IPS-11a (cell line): ENCODE results near the gene PTPRM.

Source experiments
- H3K4me3 ChIP-seq: one replicate; pipeline ENCODE4 v1.5.1; 2013; ENCODE audit warnings: low read depth, low read length, control low read depth

Gene PTPRM

DNA sequence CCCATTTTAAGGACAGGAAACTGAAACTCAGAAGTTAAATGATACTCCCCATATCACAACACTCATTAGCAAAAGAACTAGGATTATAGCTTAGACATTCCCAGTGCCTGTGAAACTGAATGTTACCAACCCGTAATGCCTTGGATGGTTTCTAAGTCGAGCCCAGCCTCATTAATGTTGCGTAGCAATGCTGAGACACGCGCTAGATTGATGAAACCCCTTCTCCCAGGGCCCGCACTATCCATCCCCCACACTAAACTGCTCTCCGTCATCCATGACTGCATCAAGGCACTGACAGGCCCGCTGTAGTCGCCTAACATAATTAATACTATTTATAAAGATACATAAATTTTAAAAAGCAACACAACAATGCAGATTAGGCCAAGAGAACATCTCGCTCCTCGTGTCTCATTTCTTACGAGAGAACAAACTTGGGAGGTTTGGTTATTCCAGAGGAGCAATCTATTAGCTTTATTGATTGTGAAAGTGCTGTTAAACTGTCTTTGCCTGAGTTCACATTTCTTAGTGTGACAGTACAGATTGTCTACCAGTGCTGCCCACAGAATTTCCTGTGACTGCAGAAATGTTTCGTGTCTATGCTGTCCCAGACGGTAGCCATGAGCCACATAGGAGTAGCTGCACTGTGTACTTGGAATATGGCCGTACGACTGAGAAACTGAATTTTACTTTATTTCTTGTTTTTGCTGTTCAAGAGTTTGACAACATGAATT lies 729.9 kb downstream of the PTPRM start:
- H3K4me3 ChIP-seq = no peak overlapping the region

DNA sequence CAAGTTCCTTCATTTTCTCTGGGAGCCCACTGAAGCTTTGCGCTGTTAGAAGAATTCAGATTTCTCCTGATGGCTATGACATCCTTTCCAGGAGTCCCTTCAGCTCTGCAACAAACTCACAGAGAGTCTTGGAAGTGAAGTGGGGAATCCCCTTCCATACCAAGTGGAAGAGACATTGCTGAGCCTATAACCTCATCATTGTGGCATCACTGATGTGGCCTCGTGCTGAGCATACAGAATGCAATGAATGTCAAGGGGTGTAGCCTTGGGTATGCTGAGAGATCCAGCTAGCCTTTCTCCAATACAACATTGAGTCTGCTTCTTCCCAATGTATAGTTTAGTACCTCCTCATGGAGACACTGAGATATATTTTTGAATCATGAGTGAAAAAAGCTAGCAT lies 731.1 kb downstream of the PTPRM start:
- H3K4me3 ChIP-seq = no peak overlapping the region

DNA sequence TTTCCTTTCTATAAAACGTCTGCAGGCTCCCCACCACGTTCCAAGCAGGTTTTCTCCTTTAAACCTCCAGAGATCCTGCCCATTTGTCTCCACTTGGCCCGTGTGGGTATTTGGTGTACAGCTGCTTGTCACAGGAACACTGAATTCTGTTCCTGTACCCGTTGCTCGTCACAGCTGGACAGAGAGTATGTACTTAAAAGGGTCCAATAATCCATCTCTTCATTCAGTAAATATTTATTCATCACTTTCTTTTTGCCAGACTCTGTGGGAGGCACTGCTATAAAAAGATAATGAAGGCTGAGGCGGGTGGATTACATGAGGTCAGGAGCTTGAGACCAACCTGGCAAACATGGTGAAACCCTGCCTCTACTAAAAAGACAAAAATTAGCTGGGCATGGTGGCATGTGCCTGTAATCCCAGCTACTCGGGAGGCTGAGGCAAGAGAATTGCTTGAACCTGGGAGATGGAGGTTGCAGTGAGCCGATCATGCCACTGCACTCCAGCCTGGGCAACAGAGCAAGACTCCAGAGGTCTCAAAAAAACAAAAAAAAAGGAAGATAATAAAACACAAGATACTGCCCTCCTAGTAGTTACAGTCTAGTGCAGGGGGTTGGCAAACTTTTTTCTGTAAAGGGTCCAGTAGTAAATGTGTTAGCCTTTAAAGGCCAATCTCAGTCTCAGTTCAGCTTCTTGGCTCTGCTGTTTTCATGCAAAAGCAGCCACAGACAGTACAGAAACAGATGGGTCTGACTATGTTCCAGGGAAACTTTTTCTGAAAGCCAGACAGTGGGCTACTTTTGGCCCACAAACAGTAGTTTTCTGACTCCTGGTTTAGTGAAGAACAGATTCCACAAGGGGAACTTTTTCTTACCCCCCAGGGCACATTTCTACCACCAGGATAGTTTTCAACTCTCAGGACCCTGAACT lies 732.2 kb downstream of the PTPRM start:
- no peak overlapping the region for H3K4me3 ChIP-seq

DNA sequence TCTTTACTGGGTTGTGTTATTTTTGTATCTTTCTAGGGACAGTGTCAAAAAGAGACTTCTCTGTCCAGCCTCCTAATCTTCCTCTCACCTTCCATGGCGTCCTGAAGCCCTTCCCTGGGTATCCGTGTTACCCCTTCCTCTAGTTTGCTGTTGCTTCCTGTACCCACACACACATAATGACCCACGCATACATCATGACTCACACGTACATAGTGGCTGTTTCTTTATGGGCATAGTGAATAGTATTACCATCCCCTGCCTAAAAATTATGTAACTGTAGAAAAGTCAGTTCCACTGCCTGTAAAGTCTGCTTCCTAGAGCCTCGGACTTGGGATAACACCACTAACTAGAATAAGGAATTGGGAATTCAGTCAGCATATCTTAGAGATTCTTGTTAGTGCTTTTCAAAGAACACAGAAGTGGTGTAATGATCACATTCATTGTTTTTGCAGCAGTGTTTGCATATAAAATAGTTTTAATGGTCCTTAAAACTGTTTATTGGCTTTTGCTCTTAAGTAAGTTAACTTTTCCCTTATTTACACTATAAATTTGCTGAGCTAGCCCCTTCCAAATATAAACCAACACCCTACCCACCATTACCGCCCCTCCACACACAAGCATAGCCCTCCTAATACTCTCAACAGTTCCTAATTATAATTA lies 733.8 kb downstream of the PTPRM start:
- no peak overlapping the region for H3K4me3 ChIP-seq

DNA sequence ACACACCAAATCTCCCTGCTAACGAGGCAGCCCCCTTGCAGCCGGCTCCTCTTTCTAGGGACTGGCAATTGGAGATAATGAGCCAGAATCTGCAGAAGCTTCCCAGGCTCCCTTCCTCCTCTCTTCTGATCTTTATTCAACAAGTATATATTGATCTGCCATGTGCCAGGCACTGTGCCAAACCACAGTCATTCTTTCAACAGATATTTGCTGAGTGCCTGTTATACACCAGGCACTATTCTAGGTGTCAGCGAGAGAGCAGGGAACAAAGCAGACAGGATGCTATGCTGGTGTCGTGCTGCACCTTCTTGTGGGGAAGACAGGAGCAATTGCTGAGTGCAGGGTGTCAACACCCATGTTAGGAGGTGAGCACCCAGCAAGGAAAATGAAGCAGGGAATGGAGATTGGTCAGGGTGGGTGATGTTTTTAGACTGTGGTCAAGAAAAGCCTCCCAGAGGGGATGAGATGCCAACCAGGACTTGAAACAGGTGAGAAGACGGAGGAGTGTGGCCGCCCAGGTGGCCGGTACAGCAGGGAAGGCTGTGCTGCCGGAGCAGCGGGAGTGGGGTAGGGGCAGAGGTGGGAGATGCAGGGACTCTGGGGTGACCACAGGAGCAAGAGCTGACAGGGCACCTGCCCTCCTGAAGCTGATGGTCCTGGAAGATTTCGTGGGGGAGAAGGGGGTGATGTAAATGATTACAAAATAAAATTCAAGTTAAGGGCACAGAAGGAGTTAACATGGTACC lies 734.5 kb downstream of the PTPRM start:
- H3K4me3 ChIP-seq = no peak overlapping the region

DNA sequence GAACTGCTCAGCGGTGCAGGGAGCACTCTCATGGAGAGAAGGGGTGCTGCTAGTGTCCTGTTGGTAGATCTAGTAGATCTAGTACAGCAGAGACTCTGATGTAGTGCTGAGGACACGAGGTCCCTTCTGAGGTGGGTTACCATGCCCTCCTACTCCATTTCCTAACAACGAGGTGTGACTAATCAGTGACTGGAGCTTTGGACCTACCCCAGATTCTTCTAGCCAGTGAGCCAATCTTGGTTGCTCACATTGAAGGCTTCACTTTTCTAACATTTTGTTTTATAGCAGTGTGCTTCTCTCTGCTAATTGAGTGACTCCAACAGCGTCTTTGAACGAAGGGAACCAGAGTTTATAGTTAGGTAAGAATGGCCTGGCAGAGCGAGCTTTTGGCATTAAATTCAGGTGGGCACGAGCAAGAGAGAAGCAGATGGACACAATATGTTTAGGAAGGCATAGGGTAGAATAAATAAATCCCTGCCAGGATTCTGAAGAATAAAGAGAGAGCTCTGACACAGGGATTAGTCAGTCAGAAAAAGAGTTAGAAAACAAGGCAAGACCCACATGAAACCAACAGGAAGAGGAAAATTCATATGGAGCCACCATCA lies 736.1 kb downstream of the PTPRM start:
- no peak overlapping the region for H3K4me3 ChIP-seq

DNA sequence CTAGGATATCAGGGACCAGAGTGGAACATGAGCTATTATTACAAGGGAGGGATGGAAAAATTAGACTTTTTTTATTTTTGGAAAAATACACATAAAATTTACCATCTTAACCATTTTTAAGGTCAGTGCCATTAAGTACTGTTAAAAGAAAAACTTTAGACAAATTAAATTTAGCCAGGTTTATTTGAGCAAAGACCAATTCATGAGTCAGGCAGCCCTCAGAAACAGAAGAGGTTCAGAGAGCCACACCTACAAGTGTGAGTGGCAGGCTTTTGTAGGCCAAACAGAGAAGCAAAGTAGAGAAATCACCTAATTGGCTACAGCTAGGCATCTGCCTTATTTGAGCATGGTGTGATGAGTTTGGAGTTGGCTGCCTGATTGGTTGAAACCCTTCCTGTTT lies 740.8 kb downstream of the PTPRM start:
- H3K4me3 ChIP-seq = no peak overlapping the region

DNA sequence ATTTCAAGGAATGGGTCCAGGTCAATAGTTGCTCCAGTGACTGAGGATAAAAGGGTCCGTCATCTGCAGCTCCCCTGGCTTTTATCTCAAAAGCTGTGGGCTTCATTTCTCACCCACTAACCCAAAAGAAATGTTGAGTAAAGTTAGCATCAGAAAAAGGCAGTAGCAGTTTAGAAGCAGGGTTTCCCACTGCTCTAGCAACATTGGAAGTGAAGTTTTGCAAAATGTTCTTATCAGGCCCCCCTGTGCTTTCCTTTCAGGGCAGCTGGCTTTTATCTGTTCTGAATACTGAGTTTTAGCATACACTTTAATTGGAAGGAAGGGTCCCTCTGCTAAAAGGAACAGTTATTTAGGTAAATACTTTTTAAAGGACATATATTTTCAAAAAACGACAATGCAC lies 745.9 kb downstream of the PTPRM start:
- H3K4me3 ChIP-seq = no peak overlapping the region

DNA sequence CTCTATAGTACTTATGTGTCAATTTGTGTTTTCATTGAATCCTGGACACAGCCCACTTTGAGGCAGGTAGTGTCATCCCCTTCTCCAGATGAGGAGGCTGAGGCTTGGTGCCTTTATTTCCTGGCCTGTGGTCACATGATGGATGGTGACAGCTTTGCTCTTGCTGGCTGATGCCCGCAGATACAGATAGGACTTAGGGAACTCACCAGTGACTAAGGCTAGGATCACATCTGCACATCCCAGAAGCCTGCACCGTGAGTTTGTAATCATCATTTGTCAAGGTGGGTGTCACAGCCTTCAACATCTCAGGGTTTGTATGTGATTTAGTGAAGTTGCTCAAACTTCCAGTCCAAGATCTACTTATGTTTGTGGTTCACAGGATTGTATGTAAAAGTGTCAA lies 747.0 kb downstream of the PTPRM start:
- H3K4me3 ChIP-seq = no peak overlapping the region

DNA sequence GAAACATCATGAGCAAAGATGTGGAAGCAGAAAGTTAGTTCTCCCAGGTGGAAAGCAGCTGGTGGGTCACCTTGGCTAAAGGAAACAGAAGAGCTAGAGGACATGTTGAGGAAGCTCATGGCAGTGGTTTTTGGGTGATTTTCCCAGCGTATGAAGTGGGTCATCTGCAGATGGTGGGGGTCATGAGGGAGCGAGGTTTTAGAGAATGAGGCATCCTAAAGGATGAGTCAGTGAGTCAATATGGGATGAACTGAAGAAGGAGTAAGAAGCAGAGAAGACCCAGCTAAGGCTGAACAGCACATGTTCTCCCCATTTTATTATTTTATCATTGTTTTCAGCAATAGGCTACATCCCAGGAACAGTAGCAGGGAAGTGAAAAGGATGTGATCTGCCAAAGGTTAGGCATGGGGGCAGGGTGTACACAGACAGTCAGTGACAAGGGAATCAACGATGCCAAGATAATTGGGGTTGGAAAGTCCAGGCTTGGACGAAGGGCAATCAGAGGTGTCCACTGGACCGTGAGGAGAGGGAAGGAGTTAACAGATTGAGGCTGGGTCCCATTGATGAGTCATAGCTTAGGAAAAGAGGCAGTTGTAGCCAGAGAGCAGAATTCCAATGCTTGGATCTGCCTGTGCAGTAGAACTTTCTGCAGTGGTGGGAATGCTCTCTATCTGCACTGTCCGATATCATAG lies 752.8 kb downstream of the PTPRM start:
- no peak overlapping the region for H3K4me3 ChIP-seq

DNA sequence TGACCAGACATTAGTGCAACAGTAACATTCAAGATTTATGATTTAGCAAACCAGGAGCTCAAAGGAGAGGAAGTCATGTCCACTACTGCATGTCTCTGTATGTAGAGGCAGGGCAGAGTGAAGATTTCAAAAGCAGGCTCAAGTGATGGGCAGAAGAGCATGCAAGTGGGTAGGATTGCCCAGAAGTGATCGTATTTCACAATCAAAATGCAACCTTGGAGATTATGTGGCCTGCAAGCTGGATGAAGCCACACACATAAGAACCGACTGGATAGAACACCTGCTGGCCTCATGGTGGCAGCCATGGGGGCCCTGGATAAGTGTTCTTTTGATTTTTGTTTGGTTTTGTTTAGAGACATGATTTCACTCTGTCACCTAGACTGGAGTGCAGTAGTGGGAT lies 755.4 kb downstream of the PTPRM start:
- no peak overlapping the region for H3K4me3 ChIP-seq

DNA sequence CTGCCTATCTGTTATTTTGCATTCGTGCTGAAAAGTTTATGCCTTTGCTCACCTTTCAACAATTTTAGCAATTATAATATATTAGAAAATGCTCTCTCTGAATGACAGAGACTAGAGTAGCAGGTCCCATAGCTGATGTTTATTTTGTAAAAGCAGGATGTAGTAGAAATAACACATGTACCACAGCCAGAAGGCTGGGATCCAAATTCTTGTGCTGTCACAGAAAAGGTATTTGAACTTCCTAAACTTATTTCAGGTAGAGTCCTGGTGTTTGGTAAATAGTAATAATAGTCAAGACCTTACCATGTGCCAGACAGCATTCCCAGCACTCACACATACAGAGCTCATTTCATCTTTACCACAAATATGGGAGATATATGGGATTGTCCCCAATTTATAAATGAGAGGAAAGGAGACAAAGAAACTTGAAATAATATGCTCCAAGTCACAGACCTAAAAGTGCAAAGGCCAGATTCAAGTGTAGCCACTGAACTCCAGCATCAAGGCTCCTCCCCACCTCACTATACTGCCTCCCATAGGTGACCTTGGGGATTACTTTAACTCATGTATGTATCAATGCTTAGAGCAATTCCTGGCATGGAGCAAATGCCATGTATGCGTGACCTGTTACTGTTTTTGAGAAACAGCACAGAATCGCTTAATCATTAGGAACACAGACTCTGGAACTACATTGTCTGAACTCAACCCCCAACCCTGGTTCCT lies 757.4 kb downstream of the PTPRM start:
- H3K4me3 ChIP-seq = no peak overlapping the region

DNA sequence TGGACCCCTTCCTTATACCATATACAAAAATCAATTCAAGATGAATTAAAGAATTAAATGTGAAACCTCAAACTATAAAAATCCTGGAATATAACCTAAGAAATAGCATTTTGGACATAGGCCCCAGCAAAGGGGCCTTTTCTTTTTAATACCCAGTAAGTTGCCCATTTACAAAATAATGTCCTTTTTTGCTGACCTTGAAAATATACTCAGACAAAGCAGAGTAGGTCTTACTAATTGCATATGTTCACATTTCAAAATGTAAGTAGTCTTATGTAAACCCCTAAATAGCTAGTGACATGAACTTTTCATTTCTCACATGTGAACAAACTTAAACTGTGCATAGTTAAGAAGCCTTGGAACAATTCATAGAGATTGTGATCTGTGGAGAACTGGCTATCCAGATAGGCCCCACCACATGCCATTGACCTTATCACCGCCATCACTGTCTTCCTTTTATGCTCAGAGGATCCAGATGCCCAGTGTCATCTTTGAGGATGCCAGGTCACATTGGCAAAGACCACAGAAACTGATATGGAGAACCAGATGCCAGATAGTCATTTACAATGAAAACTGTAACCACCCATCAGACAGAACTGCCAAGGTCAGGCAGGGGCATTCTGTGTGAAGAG lies 759.8 kb downstream of the PTPRM start:
- H3K4me3 ChIP-seq = no peak overlapping the region

DNA sequence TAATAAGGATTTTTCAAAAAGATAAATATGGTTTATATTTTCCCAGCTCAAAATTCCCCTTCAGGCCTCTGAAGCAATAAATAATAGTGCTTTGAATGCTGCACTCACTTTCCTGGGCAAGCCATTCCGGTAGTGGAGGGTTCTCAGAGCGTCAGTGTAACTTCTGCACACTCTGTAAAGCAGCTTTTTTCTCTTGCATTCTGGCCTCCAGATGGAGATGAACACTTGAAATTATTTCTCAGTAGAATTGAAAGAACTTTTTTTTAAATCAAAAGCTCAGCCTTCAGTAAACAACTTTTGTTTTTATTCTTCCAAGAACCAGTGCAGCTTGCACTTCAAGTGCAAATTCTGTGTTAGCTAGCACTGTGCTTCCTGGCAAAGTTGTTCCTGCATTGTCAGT lies 761.0 kb downstream of the PTPRM start:
- no peak overlapping the region for H3K4me3 ChIP-seq

DNA sequence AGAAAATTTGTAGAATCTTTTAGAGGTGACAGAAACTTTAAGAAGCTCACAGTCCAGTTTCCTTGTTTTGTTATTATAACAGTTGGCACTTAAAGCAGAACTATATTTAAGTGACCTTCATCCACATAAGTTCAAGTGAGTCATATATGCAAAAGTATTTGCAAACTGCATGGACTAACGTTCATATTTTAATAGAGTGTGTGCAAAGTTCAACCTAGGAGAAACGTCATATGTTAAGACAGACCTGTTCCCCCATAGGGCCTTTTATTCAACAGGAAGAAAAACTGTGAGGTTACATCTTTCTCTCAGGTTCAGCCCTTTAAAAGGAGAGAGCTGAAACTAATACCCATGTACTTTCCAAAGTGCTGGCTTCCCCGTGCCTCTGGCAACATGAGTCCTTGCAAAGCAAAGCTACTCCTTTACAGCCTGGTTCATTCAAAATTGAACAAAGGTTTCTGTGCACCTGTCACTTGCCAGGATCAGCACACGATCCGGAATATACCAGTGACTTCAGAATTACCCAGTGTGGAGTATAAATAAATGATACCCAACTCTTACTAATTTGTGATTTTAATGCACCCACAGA lies 762.2 kb downstream of the PTPRM start:
- H3K4me3 ChIP-seq = no peak overlapping the region

DNA sequence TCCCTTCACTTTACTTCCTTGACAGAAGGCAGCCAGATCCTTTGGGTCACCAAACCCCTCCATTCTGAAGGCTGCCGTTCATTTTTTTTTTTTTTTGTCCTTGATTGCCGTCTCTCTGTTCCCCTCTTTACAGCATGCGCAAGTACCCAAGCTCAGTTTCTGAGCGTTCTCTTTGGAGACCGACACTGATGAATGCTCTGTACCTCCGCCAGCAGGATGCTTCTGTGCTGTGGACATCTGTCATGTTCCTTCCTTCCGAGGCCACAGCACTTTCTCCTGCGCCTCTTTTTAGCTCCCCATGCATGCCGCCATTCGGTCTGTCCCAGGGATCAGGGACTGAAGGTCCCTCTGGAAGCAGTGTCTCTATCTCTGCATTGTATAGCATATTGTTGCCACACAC lies 763.5 kb downstream of the PTPRM start:
- H3K4me3 ChIP-seq = no peak overlapping the region

DNA sequence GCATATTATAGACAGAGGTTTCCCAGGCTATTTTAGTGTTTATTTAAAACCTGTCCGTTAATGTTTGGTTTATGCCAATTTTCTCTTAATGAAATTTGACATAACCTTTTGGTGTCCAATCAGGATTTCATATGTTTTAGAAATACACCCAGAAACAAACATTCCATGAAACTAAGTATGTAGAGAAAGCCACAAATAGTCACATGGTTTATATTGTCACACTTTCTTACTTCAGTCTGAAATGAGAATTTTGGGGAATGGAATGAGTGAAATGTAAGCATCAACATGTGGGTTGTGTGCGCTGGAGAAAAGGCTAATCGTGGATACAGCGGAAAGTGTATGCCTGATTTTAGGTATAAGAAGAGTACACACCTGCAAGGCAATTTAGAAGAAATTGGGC lies 765.2 kb downstream of the PTPRM start:
- no peak overlapping the region for H3K4me3 ChIP-seq

DNA sequence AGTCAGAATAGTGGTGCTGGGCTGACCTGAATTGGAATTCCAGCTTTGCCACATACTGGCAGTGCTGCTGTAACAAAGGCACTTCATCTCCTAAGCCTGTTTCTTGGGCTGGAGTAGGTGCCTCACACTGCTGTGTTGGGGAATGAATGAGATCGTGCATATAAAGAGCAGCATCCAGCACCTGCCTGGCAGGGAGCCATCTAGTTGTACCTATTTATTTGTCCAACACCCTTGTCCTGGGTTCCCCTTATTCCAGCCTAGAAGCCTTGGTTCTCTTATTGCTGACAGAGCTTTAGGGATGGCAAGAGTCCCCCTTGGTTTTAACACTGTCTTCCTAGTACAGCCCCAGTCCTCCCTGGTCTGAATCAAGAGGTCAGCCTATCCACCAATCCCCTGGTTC lies 766.8 kb downstream of the PTPRM start:
- no peak overlapping the region for H3K4me3 ChIP-seq

DNA sequence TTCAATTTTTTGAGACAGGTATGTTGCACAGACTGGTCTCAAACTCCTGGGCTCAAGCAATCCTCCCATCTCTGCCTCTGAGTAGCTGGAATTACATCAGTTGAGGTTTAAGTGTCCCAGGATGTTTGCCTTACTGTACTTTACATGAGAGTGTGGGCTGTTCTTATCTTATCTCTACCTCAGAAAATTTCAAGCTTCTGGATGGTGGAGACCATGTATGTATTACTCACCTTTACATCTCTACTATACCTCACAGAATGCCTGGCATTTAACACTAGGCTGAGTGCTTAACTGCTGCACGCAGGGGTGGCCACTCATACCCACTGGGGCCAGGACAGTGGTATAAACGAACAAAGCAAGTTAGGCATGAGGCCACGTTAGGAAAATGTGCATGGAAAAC lies 770.1 kb downstream of the PTPRM start:
- no peak overlapping the region for H3K4me3 ChIP-seq
